GM12874 (cell line): ENCODE results near the gene RBFOX2.

Source experiments
- TF ChIP-seq, protein P1 (sequence below): IDR thresholded peaks from 2 replicates; pipeline ENCODE4 v1.5.1; 2011; ENCODE audit warnings: low read depth, mild to moderate bottlenecking, control low read depth, low read length, moderate library complexity; ENCODE audit not compliant: insufficient read depth

Gene RBFOX2

DNA sequence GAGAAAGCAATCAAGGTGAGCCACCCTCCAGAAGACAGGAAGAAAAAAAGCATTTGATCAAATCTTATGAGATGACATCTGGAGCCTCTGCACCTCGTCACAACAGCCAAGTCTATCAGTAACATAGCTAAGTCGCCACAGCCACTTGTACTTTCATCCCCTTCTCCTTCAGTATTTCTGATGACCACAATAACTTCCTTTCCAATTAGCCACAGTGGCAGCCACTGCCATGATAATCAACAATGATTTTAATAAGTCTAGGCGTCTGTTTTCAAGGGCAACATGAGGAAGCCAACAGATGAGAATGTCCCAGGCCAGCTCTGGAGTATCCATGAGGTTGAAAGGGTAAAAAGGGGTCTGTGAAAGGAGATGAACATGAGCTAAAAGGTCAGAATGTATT is 29.9 kb downstream of the RBFOX2 start:
- TF ChIP-seq, protein P1, sequence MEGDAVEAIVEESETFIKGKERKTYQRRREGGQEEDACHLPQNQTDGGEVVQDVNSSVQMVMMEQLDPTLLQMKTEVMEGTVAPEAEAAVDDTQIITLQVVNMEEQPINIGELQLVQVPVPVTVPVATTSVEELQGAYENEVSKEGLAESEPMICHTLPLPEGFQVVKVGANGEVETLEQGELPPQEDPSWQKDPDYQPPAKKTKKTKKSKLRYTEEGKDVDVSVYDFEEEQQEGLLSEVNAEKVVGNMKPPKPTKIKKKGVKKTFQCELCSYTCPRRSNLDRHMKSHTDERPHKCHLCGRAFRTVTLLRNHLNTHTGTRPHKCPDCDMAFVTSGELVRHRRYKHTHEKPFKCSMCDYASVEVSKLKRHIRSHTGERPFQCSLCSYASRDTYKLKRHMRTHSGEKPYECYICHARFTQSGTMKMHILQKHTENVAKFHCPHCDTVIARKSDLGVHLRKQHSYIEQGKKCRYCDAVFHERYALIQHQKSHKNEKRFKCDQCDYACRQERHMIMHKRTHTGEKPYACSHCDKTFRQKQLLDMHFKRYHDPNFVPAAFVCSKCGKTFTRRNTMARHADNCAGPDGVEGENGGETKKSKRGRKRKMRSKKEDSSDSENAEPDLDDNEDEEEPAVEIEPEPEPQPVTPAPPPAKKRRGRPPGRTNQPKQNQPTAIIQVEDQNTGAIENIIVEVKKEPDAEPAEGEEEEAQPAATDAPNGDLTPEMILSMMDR, result no peak

- TF ChIP-seq, protein P1, result no peak
Measured at GRCh38 chr22:35997438-35997837, 31.2 kb downstream of the RBFOX2 start.

- TF ChIP-seq, protein P1, result no peak
Measured at GRCh38 chr22:35996596-35996995, 32.0 kb downstream of the RBFOX2 start.

DNA sequence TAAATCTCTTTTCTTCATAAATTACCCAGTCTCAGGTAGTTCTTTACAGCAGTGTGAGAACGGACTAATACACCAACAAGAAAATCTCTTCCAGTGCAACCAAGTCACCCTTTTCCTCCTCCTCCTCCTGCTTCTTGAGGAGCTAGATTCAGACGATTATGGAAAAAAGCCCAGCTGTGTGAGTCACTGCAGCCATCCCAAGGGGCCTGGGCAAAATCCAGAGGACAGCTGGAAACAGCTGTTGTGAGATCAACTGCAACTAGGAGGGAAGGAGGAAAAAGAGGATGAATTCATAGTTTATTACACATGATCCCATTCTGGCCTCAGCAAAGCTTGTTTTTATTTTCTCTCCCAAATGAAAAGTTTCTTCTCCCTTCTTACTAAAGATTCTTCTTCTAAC is 32.9 kb downstream of the RBFOX2 start:
- TF ChIP-seq, protein P1, result no peak

DNA sequence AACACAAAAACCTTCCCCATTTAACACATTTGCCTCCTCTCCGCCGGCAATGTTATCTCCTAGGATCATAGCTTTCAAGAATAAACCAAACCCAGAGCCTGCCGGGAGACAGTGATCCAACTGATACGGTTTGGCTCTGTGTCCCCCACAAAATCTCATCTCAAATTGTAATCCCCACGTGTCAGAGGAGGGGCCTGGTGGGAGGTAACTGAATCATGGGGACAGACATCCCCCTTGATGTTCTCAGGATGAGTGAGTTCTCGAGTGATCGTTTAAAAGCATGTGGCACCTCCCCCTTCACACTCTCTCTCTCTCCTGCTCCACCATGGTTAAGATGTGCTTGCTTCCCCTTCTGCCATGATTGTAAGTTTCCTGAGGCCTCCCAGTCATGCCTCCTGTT is 33.3 kb downstream of the RBFOX2 start:
- TF ChIP-seq, protein P1, result no peak

DNA sequence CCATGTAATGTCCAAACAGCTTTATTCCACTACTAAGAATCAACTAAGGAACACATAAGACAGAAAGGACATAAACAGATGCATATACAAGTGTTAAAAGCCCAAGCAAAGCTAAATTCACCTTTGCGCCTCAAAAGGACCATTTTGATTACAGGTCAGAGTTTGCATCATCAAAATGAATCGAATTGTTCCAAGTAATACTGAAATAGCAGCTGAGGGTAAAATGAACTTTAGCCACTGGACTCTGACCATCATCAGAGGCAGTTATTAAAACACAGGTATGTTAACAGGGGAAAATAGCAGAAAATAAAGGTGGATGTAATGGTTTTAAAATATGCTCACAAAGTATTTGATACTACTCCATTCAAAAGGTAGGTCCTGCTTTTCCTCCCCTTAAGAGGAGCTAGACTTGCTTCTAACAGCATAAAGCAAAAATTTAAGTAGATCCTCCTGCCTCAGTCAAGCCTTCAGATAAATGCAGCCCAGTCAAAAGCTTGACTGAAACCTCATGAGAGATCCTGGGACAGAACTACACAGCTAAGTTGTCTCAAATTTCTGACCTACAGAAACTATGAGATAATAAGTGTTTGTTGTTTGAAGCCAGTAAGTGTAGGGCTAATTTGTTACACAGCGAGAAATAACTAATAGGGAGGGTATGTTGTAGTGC is 35.4 kb downstream of the RBFOX2 start:
- TF ChIP-seq, protein P1, result no peak

- TF ChIP-seq, protein P1, result no peak
Measured at GRCh38 chr22:35991168-35991567, 37.5 kb downstream of the RBFOX2 start.
